ENCODE results near the gene FHOD1.

- TF ChIP-seq CTCF (IDR thresholded peaks at IDR 0.05) (no peak), EP300 (IDR thresholded peaks at IDR 0.05) (no peak), POLR2AphosphoS5 (IDR thresholded peaks at IDR 0.05) (no peak), POLR2A (IDR thresholded peaks at IDR 0.05) (no peak)
Measured at GRCh38 chr16:67263201-67263600, 15.9 kb upstream of the FHOD1 start.

All from gastroesophageal sphincter (tissue), 3 donors.